ENCODE data around the gene METTL26.
A peak's percentile ranks its signal among the peaks of the same experiment; 100 is the strongest.

Gene METTL26

GRCh38 chr16:625977-626765 lies 9.9 kb downstream of the METTL26 start:
- Mint-ChIP-seq H3K4me3 (no peak overlapping the region), H3K27me3 (no peaks in the 10 kb centered on the region), H3K4me1 (ENCODE audit: low read depth in 2 of 2) (peaks cover 0 to 3% of the 10 kb centered on the region in 2 donors), H3K27ac (no peak overlapping the region), H3K9me3 (no peaks in the 10 kb centered on the region), H3K36me3 (ENCODE audit: insufficient read depth) (no peaks in the 10 kb centered on the region)
- DNase-seq, result no peak
- no peak for ATAC-seq (replicated peaks)

DNA sequence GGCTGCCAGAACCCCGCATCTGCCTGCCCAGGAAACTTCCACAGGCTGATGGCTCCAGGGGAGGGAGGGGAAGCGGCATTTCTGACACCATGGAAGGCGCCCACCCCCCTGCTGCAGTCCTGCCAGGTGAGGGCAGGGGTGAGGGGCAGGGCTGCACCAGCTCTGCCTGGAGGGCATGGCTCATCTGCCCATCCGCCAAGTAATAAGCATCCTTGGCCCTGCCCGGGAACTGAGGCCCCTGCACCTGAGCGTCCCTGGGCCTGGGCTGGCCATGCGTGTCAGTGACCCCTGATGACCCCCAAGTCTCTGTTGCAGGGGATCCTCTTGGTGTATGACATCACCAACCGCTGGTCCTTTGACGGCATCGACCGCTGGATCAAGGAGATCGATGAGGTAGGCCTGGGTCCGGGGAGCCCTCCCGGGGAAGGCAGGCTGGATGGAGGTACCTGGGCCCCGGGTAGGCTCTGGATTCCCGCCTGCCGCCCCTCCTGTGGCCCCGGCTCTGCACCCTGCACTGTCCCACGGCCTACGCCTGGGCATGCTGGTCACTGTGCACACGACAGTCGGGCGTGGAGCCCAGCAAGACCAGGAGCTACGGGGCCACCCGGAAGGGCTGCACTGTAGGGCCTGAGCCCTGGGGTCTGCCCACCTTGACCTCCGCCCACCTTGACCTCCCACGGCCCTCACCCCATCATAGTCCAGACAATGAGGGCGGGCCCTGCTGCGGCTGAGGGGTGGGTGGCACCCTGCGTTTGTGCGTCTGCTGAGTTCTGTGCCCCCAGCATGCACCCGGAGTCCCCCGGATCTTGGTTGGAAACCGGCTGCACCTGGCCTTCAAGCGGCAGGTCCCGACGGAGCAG lies 10.8 kb downstream of the METTL26 start:
- Mint-ChIP-seq H3K9me3 (no peaks in the 10 kb centered on the region), H3K36me3 (ENCODE audit: insufficient read depth) (peaks cover 3% of the 10 kb centered on the region), H3K27ac (no peak overlapping the region), H3K27me3 (no peaks in the 10 kb centered on the region), H3K4me3 (no peak overlapping the region), H3K4me1 (ENCODE audit: low read depth in 2 of 2) (peaks cover 0 to 3% of the 10 kb centered on the region in 2 donors)
- ATAC-seq (replicated peaks), result no peak
- DNase-seq, result no peak

DNA sequence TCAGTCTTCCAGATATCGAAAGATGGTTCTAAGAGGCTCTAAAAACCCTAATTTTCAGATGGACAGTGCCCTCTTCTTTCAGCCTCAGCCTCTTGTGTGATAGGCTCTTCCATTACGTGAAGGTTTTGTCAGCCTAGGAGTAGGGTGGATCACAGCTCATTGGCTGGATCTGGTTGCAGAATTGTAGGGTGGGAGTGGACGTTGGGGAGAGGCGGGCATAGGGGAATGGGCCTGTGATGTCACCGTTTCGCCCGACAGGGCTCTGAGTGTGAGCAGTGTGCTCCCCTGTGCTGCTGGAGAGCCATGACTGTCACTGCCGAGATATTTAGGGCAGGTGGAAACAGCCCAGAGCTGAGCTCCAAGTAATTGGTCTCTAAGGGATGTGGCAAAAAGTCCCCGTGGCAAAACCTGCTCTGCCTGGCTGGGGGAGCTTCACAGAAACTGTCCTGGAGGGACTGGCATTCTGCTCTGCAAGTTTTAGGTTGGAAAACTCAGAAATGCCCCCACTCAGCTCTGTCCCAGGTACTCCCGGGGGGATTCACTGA lies 11.5 kb downstream of the METTL26 start:
- DNase-seq (no peak), ATAC-seq (replicated peaks) (no peak)
- Mint-ChIP-seq H3K27ac (no peak overlapping the region), H3K36me3 (ENCODE audit: insufficient read depth) (peaks cover 3% of the 10 kb centered on the region), H3K27me3 (no peaks in the 10 kb centered on the region), H3K4me3 (no peak overlapping the region), H3K4me1 (ENCODE audit: low read depth in 2 of 2) (no peaks in the 10 kb centered on the region), H3K9me3 (no peaks in the 10 kb centered on the region)

DNA sequence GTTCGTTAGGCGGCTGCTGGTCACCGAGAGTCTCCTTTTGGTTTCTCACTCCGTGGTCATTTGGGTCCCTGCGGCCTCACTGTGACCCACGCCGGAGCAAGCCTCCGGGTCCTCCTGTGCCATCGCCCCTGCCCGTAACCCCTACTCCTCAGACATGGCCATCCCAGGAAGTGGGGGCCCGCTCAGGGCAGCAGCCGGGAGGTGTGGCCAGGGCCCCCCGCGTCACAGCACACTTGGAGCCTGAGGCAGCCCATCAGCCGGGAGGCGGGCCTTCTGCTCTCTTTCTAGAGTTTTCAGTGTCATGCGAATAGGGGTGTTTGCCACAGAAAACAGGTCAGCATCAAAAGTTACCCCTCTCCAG lies 13.2 kb downstream of the METTL26 start:
- ATAC-seq (replicated peaks) (no peak), DNase-seq (no peak)
- Mint-ChIP-seq H3K9me3 (no peaks in the 10 kb centered on the region), H3K4me3 (no peak overlapping the region), H3K27ac (no peak overlapping the region), H3K4me1 (ENCODE audit: low read depth in 2 of 2) (no peaks in the 10 kb centered on the region), H3K36me3 (ENCODE audit: insufficient read depth) (peaks cover 3% of the 10 kb centered on the region), H3K27me3 (no peaks in the 10 kb centered on the region)

- Mint-ChIP-seq H3K4me3 (no peak overlapping the region), H3K36me3 (ENCODE audit: insufficient read depth) (peaks cover 3% of the 10 kb centered on the region), H3K9me3 (no peaks in the 10 kb centered on the region), H3K27me3 (no peaks in the 10 kb centered on the region), H3K27ac (no peak overlapping the region), H3K4me1 (ENCODE audit: low read depth in 2 of 2) (no peaks in the 10 kb centered on the region)
- DNase-seq (no peak), ATAC-seq (replicated peaks) (no peak)
These were observed 14.5 kb downstream of the METTL26 start for GRCh38 chr16:621526-622105.

GRCh38 chr16:620700-621525 lies 15.2 kb downstream of the METTL26 start:
- H3K9me3 Mint-ChIP-seq, result no peaks in the 10 kb centered on the region
- H3K4me3 Mint-ChIP-seq, result no peak overlapping the region
- H3K27me3 Mint-ChIP-seq, result no peaks in the 10 kb centered on the region
- ATAC-seq (replicated peaks) (no peak), DNase-seq (no peak)
- H3K36me3 Mint-ChIP-seq (ENCODE audit: insufficient read depth), result peaks cover 3% of the 10 kb centered on the region
- H3K27ac Mint-ChIP-seq, result no peak overlapping the region
- H3K4me1 Mint-ChIP-seq (ENCODE audit: low read depth in 2 of 2), result no peaks in the 10 kb centered on the region

- Mint-ChIP-seq H3K9me3 (no peaks in the 10 kb centered on the region), H3K4me3 (no peak overlapping the region), H3K4me1 (ENCODE audit: low read depth in 2 of 2) (peaks cover 0 to 3% of the 10 kb centered on the region in 2 donors), H3K36me3 (ENCODE audit: insufficient read depth) (peaks cover 3% of the 10 kb centered on the region), H3K27me3 (no peaks in the 10 kb centered on the region), H3K27ac (no peak overlapping the region)
- no peak for DNase-seq
- no peak for ATAC-seq (replicated peaks)
These were observed 16.5 kb downstream of the METTL26 start for GRCh38 chr16:619476-620100.

DNA sequence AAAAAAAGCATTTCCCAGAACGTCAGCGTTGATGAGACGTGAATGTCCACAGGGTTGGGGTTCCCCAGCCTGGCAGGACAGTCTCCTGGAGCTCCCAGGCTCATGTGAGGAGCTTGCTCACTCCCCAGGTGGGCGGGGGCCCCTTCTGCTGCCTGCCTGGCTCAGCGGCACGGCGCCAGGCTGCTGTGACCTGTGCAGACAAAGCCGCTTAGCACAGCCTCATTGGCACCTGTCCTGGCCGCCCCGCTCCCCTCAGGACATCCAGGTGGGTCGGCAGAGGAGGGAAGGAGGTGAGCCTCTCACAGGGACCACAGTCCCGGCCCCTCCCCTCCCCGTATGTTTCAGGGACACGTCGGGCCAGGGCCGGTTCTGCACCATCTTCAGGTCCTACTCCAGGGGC lies 18.2 kb downstream of the METTL26 start:
- Mint-ChIP-seq H3K9me3 (no peaks in the 10 kb centered on the region), H3K36me3 (ENCODE audit: insufficient read depth) (peaks cover 3% of the 10 kb centered on the region), H3K27ac (no peak overlapping the region), H3K4me1 (ENCODE audit: low read depth in 2 of 2) (peaks cover 0 to 4% of the 10 kb centered on the region in 2 donors), H3K27me3 (no peaks in the 10 kb centered on the region), H3K4me3 (no peak overlapping the region)
- DNase-seq (no peak), ATAC-seq (replicated peaks) (no peak)

DNA sequence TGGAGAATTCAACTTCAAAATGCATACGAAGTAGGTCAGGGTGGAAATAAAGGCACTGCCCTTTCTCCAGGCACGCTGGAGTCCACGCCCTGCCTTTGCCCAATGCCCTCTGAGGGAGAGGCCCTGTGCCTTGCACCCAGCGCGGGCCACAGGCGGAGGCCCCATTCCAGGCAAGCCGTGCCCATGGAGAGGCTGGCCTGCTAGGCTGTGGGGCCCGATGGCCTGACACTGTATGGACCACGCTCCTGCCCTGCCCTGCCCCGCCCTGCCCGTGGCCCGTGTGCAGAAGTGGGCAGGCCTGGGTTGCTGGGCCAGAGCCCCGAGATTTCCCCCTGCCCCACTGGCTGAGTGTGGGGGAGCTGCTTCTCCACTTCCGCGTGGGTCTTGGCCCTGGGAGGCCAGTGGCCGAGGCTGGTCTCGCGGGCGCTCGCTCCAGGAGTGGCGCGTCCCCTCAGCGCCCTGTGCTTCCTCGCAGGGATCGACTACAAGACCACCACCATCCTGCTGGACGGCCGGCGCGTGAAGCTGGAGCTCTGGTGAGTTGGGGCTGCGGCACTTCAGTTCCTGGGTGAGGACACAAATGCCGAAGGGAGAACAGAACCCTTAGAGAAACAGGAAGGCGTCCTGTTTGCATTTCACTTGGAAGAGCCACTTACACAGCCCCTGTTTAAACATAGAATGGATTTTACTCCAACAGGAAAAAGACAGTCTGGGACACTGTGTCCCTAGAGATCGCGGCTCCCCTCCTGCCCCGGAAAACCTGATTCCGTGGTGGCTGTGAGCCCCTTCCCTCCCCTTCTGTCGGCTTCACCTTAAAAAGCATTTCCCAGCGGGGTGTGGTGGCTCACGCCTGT lies 19.1 kb downstream of the METTL26 start:
- H3K4me1 Mint-ChIP-seq (ENCODE audit: low read depth in 2 of 2), result peaks cover 0 to 4% of the 10 kb centered on the region in 2 donors
- ATAC-seq (replicated peaks), result no peak
- H3K27ac Mint-ChIP-seq, result no peak overlapping the region
- no peak for DNase-seq
- H3K4me3 Mint-ChIP-seq, result no peak overlapping the region
- H3K27me3 Mint-ChIP-seq, result no peaks in the 10 kb centered on the region
- peaks cover 3% of the 10 kb centered on the region for H3K36me3 Mint-ChIP-seq (ENCODE audit: insufficient read depth)
- no peaks in the 10 kb centered on the region for H3K9me3 Mint-ChIP-seq

DNA sequence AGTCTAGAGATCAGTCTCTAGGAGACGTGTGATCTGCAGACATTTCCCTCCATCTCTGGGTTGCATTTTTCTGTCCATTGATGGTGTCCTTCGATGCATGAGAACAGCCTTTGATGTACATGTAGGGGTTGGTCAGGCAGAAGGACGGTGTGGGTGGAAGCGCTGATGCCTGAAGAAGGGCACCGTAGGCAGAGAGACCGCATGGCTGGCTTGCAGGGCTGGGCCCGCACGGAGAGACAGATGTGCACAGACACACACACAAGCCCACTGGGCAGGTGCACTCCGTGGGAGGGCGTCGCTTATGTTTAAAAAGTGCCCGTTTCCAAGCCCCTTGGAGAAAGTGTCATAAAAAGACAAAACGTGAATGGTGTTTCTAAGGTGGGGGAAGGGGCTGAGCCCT lies 21.0 kb downstream of the METTL26 start:
- Mint-ChIP-seq H3K27me3 (no peaks in the 10 kb centered on the region), H3K4me1 (ENCODE audit: low read depth in 2 of 2) (peaks cover 5 to 7% of the 10 kb centered on the region in 2 donors), H3K27ac (no peak overlapping the region), H3K36me3 (ENCODE audit: insufficient read depth) (no peaks in the 10 kb centered on the region), H3K4me3 (no peak overlapping the region), H3K9me3 (no peaks in the 10 kb centered on the region)
- ATAC-seq (replicated peaks), result no peak
- no peak for DNase-seq

DNA sequence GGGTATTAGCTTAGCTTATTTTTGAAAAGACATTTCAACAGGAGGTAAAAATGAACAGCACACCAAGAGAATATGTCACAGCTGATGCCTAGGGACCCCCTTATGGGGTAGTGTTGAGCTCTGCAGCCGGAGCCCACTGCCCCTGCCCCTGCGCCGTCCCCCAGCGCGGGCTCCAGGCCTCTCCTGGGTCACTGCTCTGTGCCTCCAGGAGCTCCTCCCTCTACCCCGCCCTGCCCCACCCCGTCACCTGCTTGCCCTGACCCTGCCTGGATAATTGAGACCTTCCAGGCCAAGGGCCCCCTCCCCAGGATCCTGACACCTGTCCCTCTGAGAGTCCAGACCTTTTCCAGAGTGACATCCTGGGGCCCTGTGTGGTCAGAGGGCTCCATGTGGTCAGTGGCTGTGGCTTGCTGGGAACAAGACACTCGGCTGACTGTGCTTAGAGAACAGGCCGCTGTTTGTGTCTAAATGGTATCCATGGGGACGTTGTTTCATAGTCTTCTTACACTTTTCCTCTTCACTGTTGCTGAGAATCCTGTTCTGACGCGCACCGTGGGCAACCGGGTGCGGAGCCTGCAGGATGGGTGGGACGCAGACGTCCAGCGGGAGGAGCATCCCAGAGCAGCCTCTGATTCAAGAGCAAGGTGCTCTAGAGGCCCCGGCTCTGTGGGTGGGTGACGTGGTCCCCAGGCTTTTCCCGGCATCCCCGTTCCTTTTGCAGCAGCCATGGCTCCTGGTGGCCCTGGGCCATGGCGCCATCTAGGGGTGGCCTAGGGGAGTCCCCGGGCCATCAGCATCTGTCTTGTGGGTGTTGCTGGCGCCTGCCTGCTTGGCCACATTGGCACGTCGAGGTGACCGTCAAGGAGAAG lies 25.4 kb downstream of the METTL26 start:
- Mint-ChIP-seq H3K4me1 (ENCODE audit: low read depth in 2 of 2) (peaks cover 16% of the 10 kb centered on the region in 2 donors), H3K27ac (peak overlapping the region in 1 of 2 donors; percentile 89), H3K27me3 (no peaks in the 10 kb centered on the region), H3K36me3 (ENCODE audit: insufficient read depth) (no peaks in the 10 kb centered on the region), H3K4me3 (no peak overlapping the region), H3K9me3 (no peaks in the 10 kb centered on the region)
- DNase-seq, result peak; percentile 43 to 48 (median 48)
- peak; percentile 85 for ATAC-seq (replicated peaks)

Data from effector memory CD8-positive, alpha-beta T cell (primary cell).